ENCODE results near the gene KCNQ2. TPM values are rescaled to one million over a fixed set of nuclear protein-coding genes. Genes with fewer than 3 reads are reported as not detected.

KCNQ2 gene
- total RNA-seq, 1 donor from 2014 or later: not detected

GRCh38 chr20:63466861-63467260 is 5.6 kb downstream of the KCNQ2 start:
- H3K27me3 ChIP-seq (ENCODE audit: low read depth): peaks cover 56% of the 10 kb centered on the region
- TF ChIP-seq CTCF (IDR thresholded peaks at IDR 0.05): no peak
- intact Hi-C loops (cut with DNase I): no loop called here
- peaks cover under 1% of the 10 kb centered on the region for H3K4me1 ChIP-seq
- ATAC-seq: no peak
- H3K36me3 ChIP-seq: no peaks in the 10 kb centered on the region
- no peaks in the 10 kb centered on the region for H3K9me3 ChIP-seq
- no peak overlapping the region for H3K4me3 ChIP-seq
- DNase-seq: no peak
- H3K27ac ChIP-seq: no peak overlapping the region

GRCh38 chr20:63466250-63466825 is 6.1 kb downstream of the KCNQ2 start:
- ATAC-seq (no peak), DNase-seq (no peak)

GRCh38 chr20:63465380-63466249 is 6.8 kb downstream of the KCNQ2 start:
- Histone ChIP-seq H3K27me3 (ENCODE audit: low read depth) (peaks cover 52% of the 10 kb centered on the region), H3K4me3 (no peak overlapping the region), H3K4me1 (no peaks in the 10 kb centered on the region), H3K27ac (no peak overlapping the region), H3K9me3 (no peaks in the 10 kb centered on the region), H3K36me3 (no peaks in the 10 kb centered on the region)
- no peak for DNase-seq
- intact Hi-C loops (cut with DNase I): no loop called here
- no peak for TF ChIP-seq CTCF (IDR thresholded peaks at IDR 0.05)
- no peak for ATAC-seq

More at GRCh38 chr20:63466250-63466825, 6.1 kb downstream of the KCNQ2 start:
- no peak overlapping the region for H3K27ac ChIP-seq
- H3K27me3 ChIP-seq (ENCODE audit: low read depth): peaks cover 54% of the 10 kb centered on the region
- no peaks in the 10 kb centered on the region for H3K4me1 ChIP-seq
- intact Hi-C loops (cut with DNase I): no loop called here
- no peaks in the 10 kb centered on the region for H3K36me3 ChIP-seq
- no peak overlapping the region for H3K4me3 ChIP-seq
- no peaks in the 10 kb centered on the region for H3K9me3 ChIP-seq
- no peak for TF ChIP-seq CTCF (IDR thresholded peaks at IDR 0.05)

- Histone ChIP-seq H3K4me3 (no peak overlapping the region), H3K27ac (no peak overlapping the region), H3K4me1 (no peaks in the 10 kb centered on the region), H3K36me3 (no peaks in the 10 kb centered on the region), H3K9me3 (no peaks in the 10 kb centered on the region), H3K27me3 (ENCODE audit: low read depth) (peaks cover 38% of the 10 kb centered on the region)
- no peak for TF ChIP-seq CTCF (IDR thresholded peaks at IDR 0.05)
- ATAC-seq (no peak), DNase-seq (no peak)
- intact Hi-C loops (cut with DNase I): no loop called here
Measured at GRCh38 chr20:63464289-63464635, 8.2 kb downstream of the KCNQ2 start.

GRCh38 chr20:63463400-63464288 is 8.8 kb downstream of the KCNQ2 start:
- intact Hi-C loops (cut with DNase I): no loop called here
- Histone ChIP-seq H3K27me3 (ENCODE audit: low read depth) (peaks cover 37% of the 10 kb centered on the region), H3K4me1 (no peaks in the 10 kb centered on the region), H3K27ac (no peak overlapping the region), H3K9me3 (no peaks in the 10 kb centered on the region), H3K4me3 (no peak overlapping the region), H3K36me3 (no peaks in the 10 kb centered on the region)
- DNase-seq (no peak), ATAC-seq (no peak)
- TF ChIP-seq CTCF (IDR thresholded peaks at IDR 0.05): no peak

Data from lower lobe of right lung (tissue), 2 donors.